Suprapubic skin (tissue), 4 donors: Measurements from ENCODE around the gene DDX10.

Experiments
- CTCF ChIP-seq, 2 donors: fragments of 200-600 bp in 1 of 2; fragments of 450-650 bp in 1 of 2; sonication (generic) in 1 of 2; IDR thresholded peaks; one replicate each; pipeline ENCODE4 v1.5.1; 2016 to 2019; ENCODE audit warnings: antibody characterized with exemption in 2 of 2, mild to moderate bottlenecking in 1 of 2, moderate library complexity in 1 of 2
- EP300 ChIP-seq: sonication (generic); formaldehyde crosslinking; IDR thresholded peaks from one replicate; pipeline ENCODE4 v1.6.1; 2017; ENCODE audit warnings: antibody characterized with exemption
- POLR2A ChIP-seq, 2 donors: fragments of 450-650 bp; IDR thresholded peaks; one replicate each; pipeline ENCODE4 v1.6.1; 2017; ENCODE audit warnings: antibody characterized with exemption in 2 of 2, mild to moderate bottlenecking in 2 of 2, moderate library complexity in 2 of 2
- POLR2AphosphoS5 ChIP-seq, 3 donors: sonication (generic); formaldehyde crosslinking; IDR thresholded peaks; one replicate each; pipeline ENCODE4 v1.6.1; 2017; ENCODE audit warnings: antibody characterized with exemption in 3 of 3

- no peak for TF ChIP-seq CTCF (IDR thresholded peaks at IDR 0.05)
- no peak for TF ChIP-seq POLR2A (IDR thresholded peaks at IDR 0.05)
- no peak for TF ChIP-seq EP300
- TF ChIP-seq POLR2AphosphoS5 (IDR thresholded peaks at IDR 0.05): no peak
Measured at GRCh38 chr11:108853864-108854263, 189.0 kb downstream of the DDX10 start.
